Peyer's patch (tissue), 4 donors: ENCODE results near the gene FBXL3. TPM values are rescaled to one million over a fixed set of nuclear protein-coding genes. Genes with fewer than 3 reads are reported as not detected.

Experiments
- DNase-seq, 3 donors: peaks; one replicate each; pipeline ENCODE4 v3.0.0-alpha.2; 2017 to 2019
- H3K27ac ChIP-seq, 4 donors: fragments of 200-600 bp; sonication (generic); one replicate each; pipeline ENCODE4 v1.5.1; 2016 to 2019
- H3K27me3 ChIP-seq, 2 donors: fragments of 200-600 bp; sonication (generic); one replicate each; pipeline ENCODE4 v1.5.1; 2019
- H3K36me3 ChIP-seq, 3 donors: fragments of 200-600 bp; sonication (generic); one replicate each; pipeline ENCODE4 v1.5.1; 2016 to 2019
- H3K4me1 ChIP-seq, 4 donors: fragments of 200-600 bp; sonication (generic); one replicate each; pipeline ENCODE4 v1.5.1; 2016 to 2019
- H3K4me3 ChIP-seq, 4 donors: fragments of 200-600 bp; sonication (generic); 1 replicate in 3 of 4; 2 replicates in 1 of 4; pipeline ENCODE4 v1.5.1; 2016 to 2019; ENCODE audit warnings: mild to moderate bottlenecking in 1 of 4
- H3K9me3 ChIP-seq, 4 donors: fragments of 200-600 bp; sonication (generic); one replicate each; pipeline ENCODE4 v1.5.1; 2016 to 2019; ENCODE audit warnings: mild to moderate bottlenecking in 1 of 4
- POLR2A ChIP-seq, 2 donors: fragments of 450-650 bp; IDR thresholded peaks; one replicate each; pipeline ENCODE4 v1.5.1; 2017; ENCODE audit warnings: antibody characterized with exemption in 2 of 2, mild to moderate bottlenecking in 2 of 2, moderate library complexity in 2 of 2
- total RNA-seq, 4 donors: library from RNA; depleted of rRNA; stranded (reverse); fragments of >200 nt; gene quantifications; one replicate each; pipeline ENCODE4 v1.1.0, GENCODE V29; 2016
- TF ChIP-seq, protein P1 (sequence below), 6 experiments: fragments of 450-650 bp in 4 of 6; fragments of 200-600 bp in 2 of 6; sonication (generic) in 1 of 6; IDR thresholded peaks; one replicate each; pipeline ENCODE4 v1.5.1; 2017 to 2019; ENCODE audit warnings: antibody characterized with exemption in 6 of 6, mild to moderate bottlenecking in 3 of 6, moderate library complexity in 1 of 6

Gene FBXL3
- total RNA-seq, 4 donors from 2014 or later, result 48.7 to 66.2 (median 52.7) TPM

DNA sequence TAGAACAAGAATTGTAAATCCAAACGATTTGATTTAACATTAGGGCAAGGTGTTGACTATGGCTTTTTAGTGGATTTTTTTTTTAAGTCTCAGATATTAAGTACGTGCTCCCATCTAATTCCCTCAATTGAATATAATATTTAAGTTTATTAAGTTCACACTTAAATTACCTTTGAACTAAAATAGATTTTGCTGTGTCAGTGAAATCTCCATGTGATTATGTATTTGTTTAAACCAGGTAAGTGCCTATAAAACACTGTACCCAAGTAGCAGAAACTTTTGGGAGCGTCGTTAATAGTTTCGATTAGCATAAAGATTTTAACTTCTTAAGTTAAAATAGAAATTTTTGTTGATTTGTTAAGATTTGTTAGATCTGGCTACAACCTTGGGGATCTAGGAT, 33.5 kb downstream of the FBXL3 start:
- no peak for TF ChIP-seq POLR2A (IDR thresholded peaks at IDR 0.05)
- TF ChIP-seq, protein P1, sequence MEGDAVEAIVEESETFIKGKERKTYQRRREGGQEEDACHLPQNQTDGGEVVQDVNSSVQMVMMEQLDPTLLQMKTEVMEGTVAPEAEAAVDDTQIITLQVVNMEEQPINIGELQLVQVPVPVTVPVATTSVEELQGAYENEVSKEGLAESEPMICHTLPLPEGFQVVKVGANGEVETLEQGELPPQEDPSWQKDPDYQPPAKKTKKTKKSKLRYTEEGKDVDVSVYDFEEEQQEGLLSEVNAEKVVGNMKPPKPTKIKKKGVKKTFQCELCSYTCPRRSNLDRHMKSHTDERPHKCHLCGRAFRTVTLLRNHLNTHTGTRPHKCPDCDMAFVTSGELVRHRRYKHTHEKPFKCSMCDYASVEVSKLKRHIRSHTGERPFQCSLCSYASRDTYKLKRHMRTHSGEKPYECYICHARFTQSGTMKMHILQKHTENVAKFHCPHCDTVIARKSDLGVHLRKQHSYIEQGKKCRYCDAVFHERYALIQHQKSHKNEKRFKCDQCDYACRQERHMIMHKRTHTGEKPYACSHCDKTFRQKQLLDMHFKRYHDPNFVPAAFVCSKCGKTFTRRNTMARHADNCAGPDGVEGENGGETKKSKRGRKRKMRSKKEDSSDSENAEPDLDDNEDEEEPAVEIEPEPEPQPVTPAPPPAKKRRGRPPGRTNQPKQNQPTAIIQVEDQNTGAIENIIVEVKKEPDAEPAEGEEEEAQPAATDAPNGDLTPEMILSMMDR (IDR thresholded peaks at IDR 0.05), result no peak
- H3K4me3 ChIP-seq, result no peak overlapping the region

DNA sequence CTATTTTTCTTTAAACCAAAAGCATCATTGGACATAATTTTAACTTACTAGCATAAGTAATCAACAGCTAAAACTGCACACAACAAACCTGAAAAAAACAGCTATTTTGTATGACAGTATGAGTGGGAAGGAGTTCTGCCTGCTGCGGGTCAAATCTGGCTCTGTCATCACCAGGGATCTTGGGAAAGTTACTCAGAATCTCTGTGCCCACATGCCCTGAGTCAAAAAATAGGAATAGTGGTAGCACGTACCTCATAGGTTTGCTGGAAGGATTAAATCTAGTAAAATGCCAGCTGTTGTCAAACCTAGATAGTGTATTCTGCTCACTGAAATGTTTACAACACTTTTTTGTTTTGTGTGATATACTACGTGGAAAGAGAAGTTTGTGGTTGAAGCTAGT, 33.9 kb downstream of the FBXL3 start:
- TF ChIP-seq, protein P1 (IDR thresholded peaks at IDR 0.05), result no peak
- no peak for TF ChIP-seq POLR2A (IDR thresholded peaks at IDR 0.05)
- peak overlapping the region; percentile 95 to 96 (median 96) for H3K27ac ChIP-seq
- peak overlapping the region; percentile 81 to 88 (median 86) for H3K4me3 ChIP-seq
- H3K9me3 ChIP-seq, result no peaks in the 10 kb centered on the region
- H3K27me3 ChIP-seq, result no peaks in the 10 kb centered on the region
- no peak for DNase-seq
- H3K36me3 ChIP-seq, result peaks cover 0 to 29% (median 0%) of the 10 kb centered on the region in 3 donors
- peaks cover 0 to 13% (median 2%) of the 10 kb centered on the region in 4 donors for H3K4me1 ChIP-seq

More for the DNA sequence above, 33.5 kb downstream of the FBXL3 start:
- no peak for DNase-seq
- Histone ChIP-seq H3K36me3 (peaks cover 0 to 33% (median 0%) of the 10 kb centered on the region in 3 donors), H3K4me1 (peaks cover 0 to 13% (median 2%) of the 10 kb centered on the region in 4 donors), H3K9me3 (no peaks in the 10 kb centered on the region), H3K27ac (no peak overlapping the region), H3K27me3 (no peaks in the 10 kb centered on the region)

DNA sequence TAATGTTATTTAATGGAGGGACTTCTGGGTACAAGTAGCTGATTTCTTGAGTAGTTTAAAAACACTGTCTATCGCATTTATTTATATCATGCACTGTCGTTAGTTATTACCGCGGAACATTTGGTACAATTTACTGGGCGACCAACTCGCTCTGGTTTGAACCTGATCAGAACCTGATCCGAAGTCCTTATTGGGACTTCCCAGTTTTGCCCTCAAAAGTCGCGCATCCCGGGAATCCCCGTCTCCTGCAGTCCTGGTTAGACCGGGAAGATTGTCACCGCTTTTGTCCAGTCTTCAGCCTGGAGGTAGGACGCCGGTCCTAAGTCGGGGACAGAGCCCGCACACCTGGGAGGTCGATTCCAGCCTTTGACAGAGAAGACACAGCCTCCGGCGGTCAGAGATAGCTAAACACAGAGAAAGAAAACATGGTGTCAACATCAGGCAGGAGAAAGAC, 34.4 kb downstream of the FBXL3 start:
- Histone ChIP-seq H3K4me1 (peaks cover 0 to 13% (median 2%) of the 10 kb centered on the region in 4 donors), H3K27me3 (no peaks in the 10 kb centered on the region), H3K27ac (peak overlapping the region; percentile 95 to 96 (median 96)), H3K36me3 (peaks cover 0 to 24% (median 0%) of the 10 kb centered on the region in 3 donors), H3K4me3 (peak overlapping the region; percentile 81 to 88 (median 86)), H3K9me3 (no peaks in the 10 kb centered on the region)
- TF ChIP-seq POLR2A (IDR thresholded peaks at IDR 0.05), result no peak
- TF ChIP-seq, protein P1 (IDR thresholded peaks at IDR 0.05), result no peak
- DNase-seq, result peak; percentile 26 to 63 (median 60)

DNA sequence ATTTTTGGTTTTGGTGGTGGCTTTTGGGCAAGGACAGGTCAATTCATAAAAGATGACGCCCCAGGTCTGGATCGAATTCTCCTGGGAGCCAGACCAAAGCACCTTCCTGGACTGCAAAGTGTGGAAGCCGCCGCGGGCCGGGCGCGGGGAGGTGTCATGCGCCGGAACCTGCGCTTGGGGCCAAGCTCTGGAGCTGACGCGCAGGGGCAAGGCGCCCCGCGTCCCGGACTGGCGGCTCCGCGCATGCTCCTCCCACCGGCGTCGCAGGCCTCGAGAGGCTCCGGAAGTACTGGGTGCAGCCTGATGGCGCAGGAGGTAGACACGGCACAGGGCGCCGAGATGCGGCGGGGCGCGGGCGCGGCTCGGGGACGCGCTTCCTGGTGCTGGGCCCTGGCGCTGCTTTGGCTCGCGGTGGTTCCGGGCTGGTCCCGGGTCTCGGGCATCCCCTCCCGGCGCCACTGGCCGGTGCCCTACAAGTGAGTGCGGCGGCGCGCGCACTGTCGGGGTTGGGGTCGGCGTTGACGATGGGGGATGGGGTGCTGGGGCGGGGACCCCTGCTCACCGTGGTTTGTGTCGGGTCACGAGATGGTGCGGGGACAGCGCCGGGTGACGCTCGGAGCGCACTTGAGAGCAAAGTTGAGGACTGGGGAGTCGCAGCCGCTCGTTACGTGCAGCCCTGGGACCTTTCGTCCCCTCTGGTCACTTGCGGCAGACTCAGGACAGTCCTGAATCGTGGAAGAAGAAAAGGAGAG, 35.0 kb downstream of the FBXL3 start, which contains the start of gene CLN5:
Gene CLN5, plus strand, starts transcription at position 286 of the 752 bp plus-strand sequence. Its CDS starts 18 bp downstream, at position 304.
- peak; percentile 96 to 97 for TF ChIP-seq POLR2A (IDR thresholded peaks at IDR 0.05)
- TF ChIP-seq, protein P1 (IDR thresholded peaks at IDR 0.05), result peak in 5 of 6 experiments; percentile 7 to 42 (median 30)
- H3K4me3 ChIP-seq, result peak within 1 kb of the TSS; percentile 81 to 88 (median 86)
- peak; percentile 91 to 98 (median 96) for DNase-seq
- H3K36me3 ChIP-seq, result peaks cover 0 to 18% (median 0%) of the 10 kb centered on the region in 3 donors
- H3K27ac ChIP-seq, result peak within 1 kb of the TSS; percentile 95 to 96 (median 96)
- peaks cover 0 to 13% (median 2%) of the 10 kb centered on the region in 4 donors for H3K4me1 ChIP-seq
- no peaks in the 10 kb centered on the region for H3K9me3 ChIP-seq
- no peaks in the 10 kb centered on the region for H3K27me3 ChIP-seq

DNA sequence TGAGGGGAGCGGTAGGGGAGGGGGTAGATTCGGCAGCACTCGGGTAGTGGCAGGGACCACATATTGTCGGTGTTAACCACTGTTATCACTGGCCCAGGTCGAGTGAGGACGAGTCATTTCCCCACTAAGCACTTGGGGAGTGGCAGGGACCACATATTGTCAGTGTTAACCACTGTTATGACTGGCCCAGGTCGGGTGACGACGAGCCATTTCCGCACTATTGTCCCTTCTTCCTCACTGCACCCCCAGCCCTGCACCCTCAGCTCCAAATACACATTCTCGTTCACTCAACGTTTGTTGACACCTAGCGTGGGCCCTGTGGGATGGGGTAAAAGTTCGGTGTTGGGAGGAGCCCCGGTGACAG, 35.5 kb downstream of the FBXL3 start:
- H3K4me3 ChIP-seq, result peak overlapping the region; percentile 81 to 88 (median 86)
- H3K27ac ChIP-seq, result peak overlapping the region; percentile 95 to 96 (median 96)
- TF ChIP-seq POLR2A (IDR thresholded peaks at IDR 0.05), result no peak
- TF ChIP-seq, protein P1 (IDR thresholded peaks at IDR 0.05), result no peak
- H3K9me3 ChIP-seq, result no peaks in the 10 kb centered on the region
- DNase-seq, result peak in 2 of 3 donors; percentile 63 to 86
- H3K27me3 ChIP-seq, result no peaks in the 10 kb centered on the region
- H3K4me1 ChIP-seq, result peaks cover 0 to 13% (median 2%) of the 10 kb centered on the region in 4 donors
- peaks cover 0 to 13% (median 0%) of the 10 kb centered on the region in 3 donors for H3K36me3 ChIP-seq
